ENCODE data around the gene CSNK1A1.
"Not testable (repeated sequence)": the region's sequence is repeated elsewhere in the genome, so short reads cannot be mapped to it uniquely, and the experiment has no call there.

DNA sequence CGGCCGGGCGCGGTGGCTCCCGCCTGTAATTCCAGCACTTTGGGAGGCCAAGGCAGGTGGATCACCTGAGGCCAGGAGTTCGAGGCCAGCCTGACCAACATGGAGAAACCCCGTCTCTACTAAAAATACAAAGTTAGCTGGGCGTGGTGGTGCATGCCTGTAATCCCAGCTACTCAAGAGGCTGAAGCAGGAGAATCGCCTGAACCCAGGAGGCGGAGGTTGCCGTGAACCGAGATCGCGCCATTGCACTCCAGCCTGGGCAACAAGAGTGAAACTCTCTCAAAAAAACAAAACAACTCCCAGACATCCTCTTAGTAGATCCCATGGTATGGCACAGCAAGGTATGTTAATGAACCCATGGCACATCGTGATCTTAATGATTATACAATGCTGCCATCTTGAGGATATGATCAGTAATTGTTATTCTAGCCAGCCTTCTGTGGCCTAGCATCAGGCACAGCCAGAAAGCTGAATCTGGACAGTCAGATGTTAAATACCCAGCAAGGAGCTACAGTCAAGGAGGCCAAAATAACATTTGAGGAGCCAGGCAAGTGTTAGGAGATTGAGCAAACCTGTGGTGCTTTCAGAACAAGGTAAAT lies 13.4 kb upstream of the CSNK1A1 start:
- TF ChIP-seq, protein P1, sequence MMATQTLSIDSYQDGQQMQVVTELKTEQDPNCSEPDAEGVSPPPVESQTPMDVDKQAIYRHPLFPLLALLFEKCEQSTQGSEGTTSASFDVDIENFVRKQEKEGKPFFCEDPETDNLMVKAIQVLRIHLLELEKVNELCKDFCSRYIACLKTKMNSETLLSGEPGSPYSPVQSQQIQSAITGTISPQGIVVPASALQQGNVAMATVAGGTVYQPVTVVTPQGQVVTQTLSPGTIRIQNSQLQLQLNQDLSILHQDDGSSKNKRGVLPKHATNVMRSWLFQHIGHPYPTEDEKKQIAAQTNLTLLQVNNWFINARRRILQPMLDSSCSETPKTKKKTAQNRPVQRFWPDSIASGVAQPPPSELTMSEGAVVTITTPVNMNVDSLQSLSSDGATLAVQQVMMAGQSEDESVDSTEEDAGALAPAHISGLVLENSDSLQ (IDR thresholded peaks at IDR 0.05) = not testable (repeated sequence)
- TF ChIP-seq CTBP1 (IDR thresholded peaks at IDR 0.05; ENCODE audit: borderline replicate concordance); FOXK2 (IDR thresholded peaks at IDR 0.05); ELF4 (IDR thresholded peaks at IDR 0.05): not testable (repeated sequence)

All from HEK293T (cell line).